Liver (tissue), 9 donors: ENCODE measurements around the gene BHLHE23. TPM values are rescaled to one million over a fixed set of nuclear protein-coding genes. Genes with fewer than 3 reads are reported as not detected.

ENCODE experiments used
- DNase-seq: peaks from one replicate; pipeline ENCODE4 v3.0.0-alpha.2; 2017; ENCODE audit warnings: low spot score
- H3K27ac ChIP-seq, 2 donors: one replicate each; pipeline ENCODE4 v1.7.0; 2013; ENCODE audit warnings: inconsistent platforms in 2 of 2, low read length in 2 of 2, control low read depth in 1 of 2, low read depth in 1 of 2, mild to moderate bottlenecking in 1 of 2
- H3K27me3 ChIP-seq, 4 donors: one replicate each; pipeline versions ENCODE4 v1.6.1 to v1.7.0; 2013; ENCODE audit warnings: low read length in 3 of 4, inconsistent platforms in 1 of 4, mild to moderate bottlenecking in 1 of 4, moderate library complexity in 1 of 4; ENCODE audit not compliant: control insufficient read depth in 4 of 4, insufficient read depth in 4 of 4
- H3K36me3 ChIP-seq, 4 donors: one replicate each; pipeline versions ENCODE4 v1.6.1 to v1.7.0; 2013; ENCODE audit warnings: low read length in 3 of 4, mild to moderate bottlenecking in 3 of 4, low read depth in 1 of 4, moderate library complexity in 1 of 4; ENCODE audit not compliant: control insufficient read depth in 4 of 4, insufficient read depth in 3 of 4
- H3K4me1 ChIP-seq, 4 donors: one replicate each; pipeline versions ENCODE4 v1.6.1 to v1.7.0; 2013; ENCODE audit warnings: low read length in 3 of 4, mild to moderate bottlenecking in 3 of 4, moderate library complexity in 1 of 4; ENCODE audit not compliant: control insufficient read depth in 4 of 4, insufficient read depth in 4 of 4
- H3K4me3 ChIP-seq, 3 donors: one replicate each; pipeline versions ENCODE4 v1.6.1 to v1.7.0; 2013; ENCODE audit warnings: low read length in 3 of 3, control low read depth in 1 of 3, low read depth in 1 of 3, mild to moderate bottlenecking in 1 of 3
- H3K9ac ChIP-seq, 2 donors: one replicate each; pipeline ENCODE4 v1.7.0; 2013; ENCODE audit warnings: low read length in 2 of 2, mild to moderate bottlenecking in 2 of 2, moderate library complexity in 2 of 2, control low read depth in 1 of 2, low read depth in 1 of 2
- H3K9me3 ChIP-seq, 4 donors: one replicate each; pipeline versions ENCODE4 v1.6.1 to v1.7.0; 2013; ENCODE audit warnings: low read length in 3 of 4; ENCODE audit not compliant: control insufficient read depth in 4 of 4
- ATF3 ChIP-seq: IDR thresholded peaks from 2 replicates; pipeline ENCODE4 v1.6.1; 2016; ENCODE audit warnings: antibody characterized with exemption
- CTCF ChIP-seq: fragments of 150-350 bp; IDR thresholded peaks from 2 replicates; pipeline ENCODE4 v1.5.1; 2017; ENCODE audit warnings: improper control_type of control experiment, low read depth, low read length; ENCODE audit not compliant: missing input control
- EGR1 ChIP-seq, 2 donors: IDR thresholded peaks; 2 replicates each; pipeline ENCODE4 v1.6.1; 2016 to 2018; ENCODE audit warnings: antibody characterized with exemption in 2 of 2, low read depth in 2 of 2
- FOXA1 ChIP-seq: IDR thresholded peaks from 2 replicates; pipeline ENCODE4 v1.6.1; 2016; ENCODE audit warnings: antibody characterized with exemption
- FOXA2 ChIP-seq: IDR thresholded peaks from 2 replicates; pipeline ENCODE4 v1.6.1; 2016; ENCODE audit warnings: antibody characterized with exemption
- GABPA ChIP-seq, 2 donors: IDR thresholded peaks in 1 of 2; conservative IDR thresholded peaks in 1 of 2; 2 replicates each; pipeline ENCODE4 v1.6.1; 2016; ENCODE audit warnings: antibody characterized with exemption in 2 of 2, mild to moderate bottlenecking in 1 of 2, moderate library complexity in 1 of 2
- HNF4A ChIP-seq, 2 donors: conservative IDR thresholded peaks; 2 replicates each; pipeline ENCODE4 v1.6.1; 2016; ENCODE audit warnings: antibody characterized with exemption in 2 of 2, mild to moderate bottlenecking in 2 of 2
- HNF4G ChIP-seq: IDR thresholded peaks from 2 replicates; pipeline ENCODE4 v1.6.1; 2016; ENCODE audit warnings: antibody characterized with exemption
- JUND ChIP-seq, 2 donors: IDR thresholded peaks; 2 replicates each; pipeline ENCODE4 v1.6.1; 2016; ENCODE audit warnings: antibody characterized with exemption in 2 of 2
- MAX ChIP-seq: IDR thresholded peaks from 2 replicates; pipeline ENCODE4 v1.6.1; 2016; ENCODE audit warnings: antibody characterized with exemption
- NR2F2 ChIP-seq: IDR thresholded peaks from 2 replicates; pipeline ENCODE4 v1.6.1; 2016; ENCODE audit warnings: antibody characterized with exemption
- RAD21 ChIP-seq, 2 donors: IDR thresholded peaks; 2 replicates each; pipeline ENCODE4 v1.6.1; 2016; ENCODE audit warnings: antibody characterized with exemption in 2 of 2, mild to moderate bottlenecking in 2 of 2
- REST ChIP-seq: IDR thresholded peaks from 2 replicates; pipeline ENCODE4 v1.6.1; 2016; ENCODE audit warnings: antibody characterized with exemption, mild to moderate bottlenecking
- RXRA ChIP-seq, 2 donors: IDR thresholded peaks; 2 replicates each; pipeline ENCODE4 v1.6.1; 2017 to 2018; ENCODE audit warnings: antibody characterized with exemption in 2 of 2, mild to moderate bottlenecking in 1 of 2
- SP1 ChIP-seq: IDR thresholded peaks from 2 replicates; pipeline ENCODE4 v1.6.1; 2018; ENCODE audit warnings: antibody characterized with exemption, mild to moderate bottlenecking
- TAF1 ChIP-seq: conservative IDR thresholded peaks from 2 replicates; pipeline ENCODE4 v1.6.1; 2016; ENCODE audit warnings: antibody characterized with exemption, mild to moderate bottlenecking
- YY1 ChIP-seq: IDR thresholded peaks from 2 replicates; pipeline ENCODE4 v1.6.1; 2016; ENCODE audit warnings: antibody characterized with exemption, mild to moderate bottlenecking
- ZBTB33 ChIP-seq: IDR thresholded peaks from 2 replicates; pipeline ENCODE4 v1.6.1; 2016; ENCODE audit warnings: antibody characterized with exemption
- WGBS: extraction: QIAGEN DNeasy Blood & Tissue Kit; methylation state at CpG from one replicate; pipeline ENCODE4 v1.1.7; 2013; 5-methylcytosine and 5-hydroxymethylcytosine counted together
- polyA plus RNA-seq, 2 donors: library from polyadenylated mRNA; stranded (reverse) in 1 of 2; unstranded in 1 of 2; fragments of 200-250 nt in 1 of 2; fragments of >200 nt in 1 of 2; fragmentation: Nextera tagmentation in 1 of 2; extraction: Ambion mirVana in 1 of 2; gene quantifications; one replicate each; pipeline versions ENCODE4 v1.2.1 to v1.2.3, GENCODE V29; 2013 to 2015
- total RNA-seq, 2 donors: library from RNA; depleted of rRNA; stranded (reverse); fragments of >200 nt; gene quantifications; one replicate each; pipeline ENCODE4 v1.2.3, GENCODE V29; 2014
- donor health status: healthy.
- donor health status: healthy.
- donor health status: healthy.
- donor health status: healthy.
- donor health status: healthy.

Gene BHLHE23
- total and polyA plus RNA-seq, 4 donors: not detected

- no peak for TF ChIP-seq CTCF
These were observed 43.0 kb downstream of the BHLHE23 start (continued) for GRCh38 chr20:62963614-62964397.

- H3K9ac ChIP-seq: no peak overlapping the region
- H3K4me1 ChIP-seq: peaks cover 0 to 8% (median 1%) of the 10 kb centered on the region in 4 donors
- 90% methylated on average over 32 of the region's 32 CpGs for WGBS
- no peaks in the 10 kb centered on the region for H3K27me3 ChIP-seq
- no peak overlapping the region for H3K27ac ChIP-seq
- H3K36me3 ChIP-seq: peaks cover 27 to 75% (median 32%) of the 10 kb centered on the region in 4 donors
- TF ChIP-seq ATF3 (no peak), FOXA2 (no peak), TAF1 (no peak), REST (no peak), NR2F2 (no peak), SP1 (no peak), HNF4A (conservative IDR thresholded peaks at IDR 0.05) (no peak), FOXA1 (no peak), JUND (IDR thresholded peaks at IDR 0.05) (no peak), RXRA (IDR thresholded peaks at IDR 0.05) (no peak), MAX (no peak), ZBTB33 (no peak), RAD21 (IDR thresholded peaks at IDR 0.05) (no peak), CTCF (no peak), EGR1 (IDR thresholded peaks at IDR 0.05; ENCODE audit: low read depth in 2 of 2) (no peak), HNF4G (no peak), GABPA (IDR thresholded peaks at IDR 0.05 in 1 of 2, conservative IDR thresholded peaks at IDR 0.05 in 1 of 2) (no peak), YY1 (no peak)
- no peaks in the 10 kb centered on the region for H3K9me3 ChIP-seq
- H3K4me3 ChIP-seq: no peak overlapping the region
- DNase-seq: no peak
These were observed 43.7 kb downstream of the BHLHE23 start for GRCh38 chr20:62962891-62963613.
